ENCODE results near the gene CAPRIN1.
A peak's percentile ranks its signal among the peaks of the same experiment; 100 is the strongest.
"Not testable (repeated sequence)": the region's sequence is repeated elsewhere in the genome, so short reads cannot be mapped to it uniquely, and the experiment has no call there.

The CAPRIN1 gene

DNA sequence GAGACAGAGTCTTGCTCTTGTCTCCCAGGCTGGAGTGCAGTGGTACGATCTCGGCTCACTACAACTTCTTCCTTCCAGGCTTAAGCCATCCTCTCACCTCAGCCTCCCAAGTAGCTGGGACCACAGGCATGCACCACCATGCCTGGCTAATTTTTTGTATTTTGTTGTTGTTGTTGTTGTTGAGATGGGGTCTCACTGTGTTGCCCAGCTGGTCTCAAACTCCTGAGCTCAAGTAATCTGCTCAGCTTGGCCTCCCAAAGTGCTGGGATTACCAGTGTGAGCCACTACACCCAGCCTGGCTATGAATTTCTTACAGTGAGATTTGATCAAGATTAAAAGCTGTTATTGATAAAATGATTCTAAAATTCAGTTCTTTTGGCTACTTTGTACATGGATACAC lies 43.4 kb downstream of the CAPRIN1 start:
- DNase-seq = not testable (repeated sequence)

DNA sequence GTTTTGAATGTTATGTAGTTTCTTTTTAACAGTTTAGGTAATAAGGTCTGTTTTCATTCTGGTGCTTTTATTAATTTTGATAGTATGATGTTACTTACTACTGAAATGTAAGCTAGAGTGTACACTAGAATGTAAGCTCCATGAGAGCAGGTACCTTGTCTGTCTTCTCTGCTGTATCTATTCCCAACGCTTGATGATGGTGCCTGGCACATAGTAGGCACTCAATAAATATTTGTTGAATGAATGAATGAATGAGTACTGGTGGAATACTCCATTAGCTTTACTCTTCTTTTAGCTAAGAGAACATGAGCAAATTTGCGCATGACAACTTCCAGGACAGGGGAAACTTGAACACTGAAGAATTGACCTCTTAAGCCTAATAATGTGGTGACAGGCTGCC lies 47.3 kb downstream of the CAPRIN1 start:
- DNase-seq = no peak

DNA sequence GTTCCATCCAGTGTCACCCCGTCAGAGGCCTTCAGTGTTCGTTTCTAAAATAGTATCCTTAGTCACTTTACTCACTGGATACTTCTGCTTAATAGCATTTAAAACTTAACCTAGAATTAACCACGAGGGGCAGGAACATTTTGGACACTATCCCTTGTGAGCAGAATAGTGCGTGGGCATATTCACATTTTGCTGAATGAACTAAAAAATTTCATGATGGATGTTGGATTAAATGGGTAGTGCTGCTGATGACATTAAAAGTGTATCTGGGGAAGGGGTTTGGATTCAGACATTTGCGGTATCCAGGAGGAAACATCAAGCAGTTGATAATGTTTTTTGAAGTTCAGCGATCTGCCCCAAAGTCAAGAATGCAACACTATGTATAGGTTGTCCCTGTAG lies 53.1 kb downstream of the CAPRIN1 start:
- DNase-seq = no peak

DNA sequence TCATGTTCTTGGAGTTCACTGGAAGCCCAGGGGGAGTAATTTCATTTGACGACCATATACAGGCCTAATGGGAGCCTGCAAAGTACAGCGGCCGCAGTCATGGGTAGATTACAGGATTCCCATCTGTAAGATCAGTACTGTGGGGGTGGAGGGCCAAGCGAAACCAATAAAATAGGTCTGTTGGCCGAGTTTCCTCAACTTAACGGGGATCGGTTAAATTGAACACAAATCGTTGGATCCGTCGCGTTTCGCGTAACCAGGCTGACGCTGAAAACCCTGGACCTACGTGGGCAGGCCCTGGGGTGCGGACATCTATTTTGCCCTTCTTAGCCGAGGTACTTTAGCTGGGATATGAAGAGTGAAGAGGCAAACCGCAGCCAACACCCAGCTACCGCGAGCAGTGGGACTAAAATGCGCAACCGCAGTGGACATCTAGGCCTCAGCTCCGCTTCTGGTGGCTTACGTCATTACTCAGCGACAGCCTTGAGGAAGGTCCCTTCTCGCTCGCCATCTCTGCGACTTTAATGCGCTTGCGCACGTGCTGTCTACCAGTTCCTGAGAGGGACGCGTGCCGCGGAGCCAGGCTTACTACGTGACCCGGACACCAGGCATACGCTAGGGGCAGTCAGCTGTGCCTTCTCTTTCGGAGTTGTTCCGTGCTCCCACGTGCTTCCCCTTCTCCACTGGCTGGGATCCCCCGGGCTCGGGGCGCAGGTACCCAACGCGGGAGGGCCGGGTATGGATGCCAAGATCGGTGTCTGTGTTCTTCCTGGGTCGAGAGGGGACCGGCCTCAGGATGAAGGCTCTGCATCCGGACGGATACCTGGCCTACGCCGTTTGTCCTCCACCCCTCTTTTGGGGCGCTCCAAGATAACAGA lies 53.8 kb downstream of the CAPRIN1 start, which contains the start of gene NAT10:
NAT10 (plus strand) TSS at position 551 of the 878 bp plus-strand sequence. CDS start 2,597 bp downstream, outside the sequence.
- DNase-seq = peak; percentile 98

DNA sequence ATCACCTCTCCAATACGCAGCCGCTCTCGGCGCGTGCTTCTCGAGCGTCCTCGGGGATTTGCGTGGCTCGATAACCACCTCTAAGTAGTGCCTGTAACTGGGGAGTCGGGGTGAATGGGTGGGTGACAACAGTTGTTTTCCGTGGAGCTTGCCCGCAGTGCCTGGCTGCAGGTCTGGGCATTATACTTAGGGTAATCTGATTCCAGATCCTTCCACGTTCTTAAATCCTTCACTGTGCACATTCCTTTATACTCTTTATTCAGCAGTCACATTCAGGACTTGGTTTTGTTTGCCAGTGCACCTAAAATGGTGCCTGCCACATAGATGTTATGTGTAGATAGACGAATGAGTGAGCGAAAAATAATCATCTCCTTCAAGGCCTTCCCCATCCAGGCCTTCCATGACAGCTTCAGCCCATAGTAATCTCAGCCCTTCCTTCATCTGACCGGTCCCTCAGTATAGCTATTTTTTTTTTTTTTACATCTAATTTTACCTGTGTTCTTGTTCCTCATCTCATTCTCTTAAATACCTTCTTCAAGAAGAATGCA lies 54.5 kb downstream of the CAPRIN1 start:
- DNase-seq = no peak

DNA sequence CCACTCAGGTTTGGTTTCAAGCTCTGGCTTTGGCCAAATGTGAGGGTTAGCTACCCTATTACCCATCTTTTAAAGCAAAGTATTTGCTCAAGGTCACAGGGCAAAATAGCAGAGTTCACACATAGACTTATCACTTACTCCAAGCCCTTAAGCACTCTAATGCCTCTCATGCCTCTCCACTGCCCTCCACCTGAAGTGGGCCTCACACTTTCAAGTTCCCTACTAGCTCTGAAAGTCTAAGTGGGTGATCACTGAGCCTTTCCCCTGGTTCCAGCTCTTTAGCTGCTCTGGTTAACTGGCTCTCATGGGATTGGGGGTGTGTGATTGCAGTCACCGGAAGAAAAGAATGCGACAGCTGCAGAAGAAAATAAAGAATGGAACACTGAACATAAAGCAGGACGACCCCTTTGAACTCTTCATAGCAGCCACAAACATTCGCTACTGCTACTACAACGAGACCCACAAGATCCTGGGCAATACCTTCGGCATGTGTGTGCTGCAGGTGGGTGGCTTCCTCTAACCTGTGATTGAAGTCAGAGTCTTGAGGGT lies 60.3 kb downstream of the CAPRIN1 start:
- no peak for DNase-seq

DNA sequence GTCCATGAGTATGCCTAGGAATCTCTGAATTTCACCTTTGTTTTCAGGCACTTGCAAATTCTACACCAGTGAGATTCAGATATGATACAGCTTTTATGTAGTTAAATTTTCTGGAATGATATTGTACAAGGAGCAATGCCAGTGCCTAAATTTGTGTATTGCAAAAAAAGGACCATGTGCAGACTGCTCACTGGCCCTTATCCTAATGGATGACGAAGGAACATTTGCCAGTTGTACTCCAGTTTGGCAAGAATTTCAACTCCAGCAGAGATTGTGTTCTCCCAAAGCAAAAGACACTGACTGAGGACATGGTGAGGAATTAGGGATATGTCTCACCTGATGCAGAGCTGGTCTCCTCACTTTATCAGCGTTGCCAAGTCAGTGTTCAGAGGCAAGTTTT lies 62.5 kb downstream of the CAPRIN1 start:
- no peak for DNase-seq

DNA sequence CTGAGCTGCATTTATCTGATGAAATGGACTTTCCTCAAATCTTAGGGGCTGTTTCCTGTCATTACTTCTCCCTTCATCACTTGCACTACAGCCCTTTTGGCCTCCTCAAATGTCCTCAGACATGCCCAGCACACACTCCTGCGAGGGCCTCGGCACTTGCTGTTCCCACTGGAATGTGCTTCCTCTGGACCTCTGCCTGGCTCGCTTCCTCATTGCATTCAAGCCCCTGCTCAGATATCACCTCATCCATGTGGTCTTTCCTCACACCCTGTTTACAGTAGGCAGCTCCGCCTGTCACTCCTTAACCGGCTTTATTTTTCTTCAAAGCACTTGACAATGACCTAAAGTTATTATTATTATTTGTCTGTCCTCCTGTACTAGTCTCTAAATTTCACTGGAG lies 62.9 kb downstream of the CAPRIN1 start:
- DNase-seq = no peak

DNA sequence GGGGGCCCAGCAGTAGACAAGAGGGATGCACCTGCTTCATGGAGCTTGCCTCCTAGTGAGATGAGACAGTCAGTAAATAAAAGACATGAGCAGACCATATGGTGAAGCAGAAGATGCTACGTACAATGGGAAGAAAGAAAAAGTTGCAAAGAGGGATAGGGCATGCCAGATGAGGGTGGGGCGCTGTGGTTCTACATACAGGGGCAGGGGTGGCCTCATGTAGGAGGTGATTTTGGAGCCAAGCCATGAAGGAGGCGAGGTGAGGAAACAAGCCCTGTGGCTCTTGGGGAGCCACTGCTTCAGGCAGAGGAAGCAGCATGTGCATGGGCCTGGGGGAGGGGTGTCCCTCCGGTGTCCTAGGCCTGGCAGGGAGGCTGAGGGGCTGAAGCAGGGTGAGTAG lies 69.1 kb downstream of the CAPRIN1 start:
- no peak for DNase-seq

DNA sequence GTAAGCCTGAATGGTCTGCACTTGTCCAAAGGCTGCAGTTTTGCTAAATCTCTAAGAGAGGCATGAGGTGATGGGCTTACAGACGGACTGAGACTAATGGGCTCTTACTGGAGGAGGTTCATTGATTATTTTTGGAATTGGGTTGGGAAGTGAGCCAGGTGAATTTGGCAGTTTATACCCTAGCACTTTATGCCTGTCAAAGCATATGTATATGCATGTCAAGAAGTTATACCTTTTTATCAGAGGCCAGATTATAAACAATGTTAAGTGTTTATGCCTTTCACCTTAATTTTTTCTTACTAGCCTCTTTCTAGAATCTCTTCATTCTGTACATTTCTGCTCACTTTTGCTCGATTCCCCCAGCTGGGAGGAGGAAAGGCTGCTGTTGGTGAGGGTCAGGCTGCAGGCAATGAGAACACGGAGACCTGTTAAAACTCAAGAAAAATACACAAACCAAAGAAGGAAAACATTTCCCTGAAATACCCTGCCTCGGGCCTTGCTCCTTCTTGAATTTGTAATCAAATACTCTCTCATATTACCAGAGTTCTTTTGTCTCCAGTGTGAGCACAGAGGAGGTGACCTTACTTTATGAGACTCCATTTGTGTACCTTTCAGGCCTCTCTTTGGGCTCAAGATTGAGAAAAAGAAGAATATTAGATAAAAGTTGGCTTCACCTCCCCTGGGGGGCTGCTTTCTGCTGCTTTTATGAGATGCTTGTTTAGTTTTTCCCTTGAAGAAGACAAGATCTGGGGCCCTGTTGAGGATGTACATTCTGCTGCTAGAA lies 73.5 kb downstream of the CAPRIN1 start:
- DNase-seq = no peak

DNA sequence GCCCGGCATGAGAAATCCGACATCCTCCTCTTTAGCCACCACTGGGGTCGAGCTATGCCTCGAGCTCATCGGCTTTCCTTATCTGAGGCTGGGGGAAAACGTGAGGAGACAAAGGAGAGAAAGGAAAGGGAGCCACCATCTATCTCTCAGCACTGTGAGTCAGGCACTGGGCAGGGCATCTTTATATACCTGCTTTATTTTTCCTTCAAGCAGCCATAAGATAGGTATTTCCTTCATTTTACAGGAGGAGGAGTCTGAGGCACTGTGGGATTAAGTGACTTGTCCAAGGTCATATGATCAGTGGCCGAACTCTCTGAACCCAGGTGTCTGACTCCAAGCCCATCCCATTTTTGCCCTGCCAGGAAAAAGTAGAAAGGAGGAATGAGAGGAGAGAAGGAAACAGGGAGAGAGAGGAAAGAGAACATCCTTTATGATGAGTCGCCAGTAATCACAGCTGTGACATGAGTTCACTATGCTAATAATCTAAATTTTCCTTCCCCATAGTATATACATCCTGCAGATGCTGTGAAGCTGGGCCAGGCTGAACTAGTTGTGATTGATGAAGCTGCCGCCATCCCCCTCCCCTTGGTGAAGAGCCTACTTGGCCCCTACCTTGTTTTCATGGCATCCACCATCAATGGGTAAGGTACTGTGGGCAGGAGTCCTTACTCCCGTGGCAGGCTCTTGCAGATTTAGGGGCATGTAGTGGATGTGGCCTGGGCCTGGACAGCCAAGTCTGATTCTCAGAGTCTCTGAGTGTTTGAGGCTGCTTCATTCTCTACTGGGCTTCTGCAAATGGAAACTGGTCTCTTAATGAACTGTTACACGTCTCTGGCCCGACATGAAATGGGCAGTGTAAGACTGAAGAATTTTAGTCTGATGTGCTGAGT lies 75.7 kb downstream of the CAPRIN1 start:
- DNase-seq = no peak

DNA sequence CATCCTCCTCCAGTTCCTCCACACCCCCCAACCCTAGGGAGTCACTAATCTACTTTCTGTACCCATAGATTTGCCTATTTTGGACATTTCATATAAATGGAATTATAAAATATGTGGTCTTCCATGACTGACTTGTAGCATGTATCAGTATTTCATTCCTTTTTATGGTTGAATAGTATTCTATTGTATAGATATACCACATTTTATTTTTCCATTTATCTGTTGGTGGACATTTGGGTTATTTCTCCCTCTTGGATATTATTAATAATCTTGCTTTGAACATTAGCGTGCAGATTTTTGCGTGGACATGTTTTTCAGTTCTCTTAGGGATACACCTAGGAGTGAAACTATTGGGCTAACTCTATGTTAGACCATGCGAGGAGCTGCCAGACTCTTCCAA lies 77.3 kb downstream of the CAPRIN1 start:
- no peak for DNase-seq

DNA sequence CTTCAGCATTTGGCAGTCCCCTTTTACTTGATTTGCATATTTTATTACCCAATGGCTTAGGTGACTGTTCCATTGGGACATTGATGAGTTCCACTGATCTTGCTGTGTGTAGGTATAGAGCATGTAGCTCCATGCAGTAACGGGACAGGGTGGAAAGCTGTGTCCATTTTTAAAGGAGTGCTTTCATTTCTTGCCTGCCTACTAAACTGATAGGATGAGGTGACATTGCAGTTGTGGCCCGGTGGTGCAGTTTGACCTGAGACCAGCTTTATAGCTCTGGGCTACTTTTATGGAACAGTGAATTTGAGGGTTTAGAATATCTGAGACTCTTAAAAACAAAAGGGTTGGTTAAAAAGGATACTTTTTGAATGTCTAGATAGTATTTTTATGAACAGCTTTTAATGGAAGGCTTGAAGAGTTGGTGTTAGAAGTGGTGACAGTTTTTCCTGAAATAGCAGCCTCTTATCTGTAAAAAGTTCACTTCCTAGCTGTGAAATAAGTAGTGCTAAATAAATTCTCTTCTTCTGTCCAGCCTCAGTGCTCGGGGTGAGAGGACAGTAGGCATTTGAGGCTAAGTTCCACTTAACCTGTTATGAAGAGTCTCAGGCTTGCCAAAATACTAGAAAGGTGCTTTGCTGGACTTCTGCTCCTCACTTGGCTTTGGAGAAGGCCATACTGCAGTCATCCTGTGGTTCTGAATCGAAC lies 80.9 kb downstream of the CAPRIN1 start:
- no peak for DNase-seq

DNA sequence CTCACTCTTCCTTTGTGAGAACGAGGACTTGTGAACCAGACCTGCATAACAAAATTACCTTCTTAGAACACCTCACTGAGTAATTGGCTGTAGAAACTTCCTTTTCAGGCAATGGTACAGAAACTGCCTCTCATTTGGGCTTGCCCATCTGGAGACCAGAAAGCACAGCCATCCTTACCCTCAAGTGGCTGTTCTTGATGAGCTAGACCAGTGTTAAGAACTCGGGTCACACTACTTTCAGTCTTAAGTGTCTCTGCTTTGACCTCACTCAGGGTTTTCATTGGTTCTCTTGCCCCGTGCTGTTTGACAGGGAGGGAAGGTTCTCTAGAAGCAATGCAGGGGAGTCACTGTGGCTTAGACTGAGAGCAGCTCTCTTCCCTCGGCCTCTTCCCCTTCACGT lies 83.2 kb downstream of the CAPRIN1 start:
- DNase-seq = no peak

DNA sequence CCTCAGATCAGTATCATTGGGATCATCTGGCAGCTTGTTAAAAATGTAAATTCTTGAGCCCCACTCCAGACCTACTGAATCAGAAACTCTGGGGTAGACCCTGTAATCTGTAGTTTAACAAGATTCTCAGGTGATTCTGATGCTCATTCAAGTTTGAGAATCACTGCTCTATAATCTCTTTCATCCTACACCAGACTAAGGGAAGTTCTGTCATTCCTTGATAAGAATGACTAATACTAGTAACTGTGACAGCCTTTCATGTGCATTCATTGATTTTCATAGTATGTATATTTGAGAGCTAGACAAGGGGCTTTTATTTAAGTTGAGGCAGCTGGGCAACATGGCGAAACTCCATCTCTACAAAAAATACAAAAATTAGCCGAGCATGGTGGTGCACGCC lies 83.9 kb downstream of the CAPRIN1 start:
- no peak for DNase-seq

DNA sequence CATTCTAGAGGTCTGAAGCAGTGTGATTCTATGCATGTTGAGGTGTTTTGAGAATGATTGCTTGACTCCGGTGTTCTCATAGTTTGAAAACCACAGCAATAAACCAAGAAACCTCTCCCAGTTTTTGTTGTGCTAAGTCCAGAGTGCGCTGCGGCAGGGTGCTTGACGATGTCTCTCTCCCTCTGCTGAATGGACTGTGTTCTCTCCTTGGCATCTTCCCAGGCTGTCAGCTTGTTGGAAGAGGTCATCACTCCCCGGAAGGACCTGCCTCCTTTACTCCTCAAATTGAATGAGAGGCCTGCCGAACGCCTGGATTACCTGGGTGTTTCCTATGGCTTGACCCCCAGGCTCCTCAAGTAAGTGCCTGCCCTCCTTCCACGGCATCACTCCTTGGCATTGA lies 84.9 kb downstream of the CAPRIN1 start:
- DNase-seq = no peak

DNA sequence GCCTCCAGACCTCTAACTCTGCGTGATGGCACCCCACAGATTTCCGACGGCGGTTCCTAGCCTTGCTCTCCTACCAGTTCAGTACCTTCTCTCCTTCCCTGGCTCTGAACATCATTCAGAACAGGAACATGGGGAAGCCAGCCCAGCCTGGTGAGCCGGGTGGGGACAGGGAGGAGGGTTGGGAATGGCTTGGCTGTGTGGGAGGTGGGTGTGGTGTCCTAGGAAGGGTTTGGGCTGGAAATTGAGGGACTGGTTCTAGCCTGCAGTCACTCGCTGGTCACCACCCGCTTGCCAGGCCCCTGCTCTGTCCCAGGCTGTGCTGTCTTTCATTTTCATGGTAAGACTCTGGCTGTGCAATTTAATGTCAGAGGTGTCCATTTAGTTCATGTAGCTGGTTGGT lies 87.8 kb downstream of the CAPRIN1 start:
- no peak for DNase-seq

DNA sequence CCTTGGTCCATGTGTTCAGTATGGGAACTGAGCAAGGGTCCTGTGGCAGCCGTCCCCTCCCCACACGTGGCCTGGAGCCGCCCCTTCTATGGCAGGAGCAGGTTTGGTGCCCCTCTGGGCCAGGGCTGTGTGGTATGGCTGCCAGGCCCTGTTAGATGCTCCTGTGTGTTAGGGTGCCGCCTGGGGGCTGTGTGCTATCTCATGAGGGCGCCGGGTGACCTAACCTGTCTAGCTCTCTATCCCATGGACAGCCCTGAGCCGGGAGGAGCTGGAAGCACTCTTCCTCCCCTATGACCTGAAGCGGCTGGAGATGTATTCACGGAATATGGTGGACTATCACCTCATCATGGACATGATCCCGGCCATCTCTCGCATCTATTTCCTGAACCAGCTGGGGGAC lies 88.6 kb downstream of the CAPRIN1 start:
- DNase-seq = no peak

DNA sequence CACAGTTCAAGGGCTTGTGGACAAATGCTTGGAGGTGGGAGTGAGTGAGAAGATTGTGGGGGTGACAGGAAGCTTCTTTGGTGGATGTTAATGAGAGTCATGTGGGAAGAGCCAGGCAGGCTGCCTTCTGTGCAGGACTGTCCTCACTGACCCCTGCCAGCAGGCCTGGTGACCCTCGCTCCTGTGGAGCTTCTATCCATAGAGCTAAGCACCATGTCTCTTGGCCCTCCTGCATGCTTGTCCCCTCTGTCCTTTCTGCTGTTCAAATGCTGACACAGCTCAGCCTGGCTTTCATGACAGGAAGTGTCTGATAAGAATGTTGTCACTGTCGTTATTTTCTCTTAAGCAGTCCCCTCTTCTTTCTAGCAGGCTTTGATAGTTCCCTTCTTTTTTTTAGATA lies 91.5 kb downstream of the CAPRIN1 start:
- no peak for DNase-seq

DNA sequence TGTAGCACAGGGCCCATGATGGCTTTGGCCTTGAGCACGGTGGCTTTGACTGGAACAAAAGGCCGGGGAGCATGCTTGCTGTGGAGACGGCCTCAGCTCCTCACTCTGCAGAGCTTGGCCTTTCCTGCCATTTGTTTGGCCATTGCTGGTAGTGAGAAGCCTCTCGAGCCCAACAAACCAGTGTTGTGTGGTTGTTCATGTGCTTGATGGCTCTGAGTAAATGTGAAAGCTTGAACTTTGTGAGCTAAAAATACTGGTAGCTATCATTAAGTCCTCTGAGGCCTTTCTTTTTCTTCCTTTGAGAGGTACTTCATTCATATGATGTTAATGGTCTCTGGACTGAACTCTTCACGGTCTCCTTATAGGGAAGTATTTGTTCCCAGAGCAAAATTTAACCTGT lies 93.5 kb downstream of the CAPRIN1 start:
- DNase-seq = no peak

DNA sequence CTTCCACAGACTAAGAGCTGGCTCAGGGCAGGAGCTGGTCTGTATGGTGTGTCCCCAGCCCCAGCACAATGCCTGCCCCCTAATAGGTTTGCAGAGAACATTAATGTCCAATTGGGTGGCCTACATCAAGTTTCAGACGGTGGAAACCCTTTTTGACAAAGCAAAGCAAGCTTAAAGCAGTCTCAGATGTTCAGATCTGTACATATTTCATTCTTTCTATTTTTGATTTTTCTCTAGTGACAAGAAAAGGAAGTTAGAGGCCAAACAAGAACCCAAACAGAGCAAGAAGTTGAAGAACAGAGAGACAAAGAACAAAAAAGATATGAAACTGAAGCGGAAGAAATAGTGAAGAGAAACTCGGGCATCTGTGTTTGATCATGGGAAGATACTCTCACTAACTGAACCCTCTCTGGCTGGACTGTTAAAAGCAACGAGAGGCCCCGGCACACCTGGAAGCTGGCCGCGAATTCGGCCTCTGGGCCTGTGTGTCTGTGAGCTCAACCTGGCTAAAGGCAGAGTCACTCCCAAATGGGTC lies 94.4 kb downstream of the CAPRIN1 start:
- DNase-seq = no peak

DNA sequence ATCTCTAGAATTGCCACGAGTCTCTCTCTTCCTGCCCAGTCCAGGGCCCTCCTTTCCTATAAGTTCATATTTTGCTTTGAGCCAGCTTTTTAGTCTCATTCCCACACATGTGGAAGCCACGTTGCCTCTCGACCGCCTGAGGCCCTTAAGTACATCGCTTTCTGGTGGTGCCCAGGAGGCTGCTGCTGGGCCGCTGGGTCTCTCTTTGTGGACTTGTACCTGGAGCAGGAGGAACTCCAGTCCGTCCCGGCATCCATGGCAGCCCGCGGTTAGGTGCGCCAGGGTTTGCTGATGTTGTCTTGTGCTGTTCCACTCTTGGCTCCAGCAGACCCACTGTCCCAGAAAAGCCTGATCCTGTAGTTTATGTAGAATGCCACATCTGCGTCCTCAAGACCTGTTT lies 94.9 kb downstream of the CAPRIN1 start:
- no peak for DNase-seq

Data from stimulated activated CD4-positive, alpha-beta T cell treated with anti-CD3 and anti-CD28 coated beads, Interleukin-4, amount 100 ng/mL, for 24 hours (primary cell).